COR-L47 (cell line): ENCODE data around the gene MSN.
"Not testable (repeated sequence)": the region's sequence is repeated elsewhere in the genome, so short reads cannot be mapped to it uniquely, and the experiment has no call there.

Source experiments
- DNase-seq: peaks from one replicate; lab custom pipeline; 2025; lab: John Stamatoyannopoulos, UW

MSN gene

DNA sequence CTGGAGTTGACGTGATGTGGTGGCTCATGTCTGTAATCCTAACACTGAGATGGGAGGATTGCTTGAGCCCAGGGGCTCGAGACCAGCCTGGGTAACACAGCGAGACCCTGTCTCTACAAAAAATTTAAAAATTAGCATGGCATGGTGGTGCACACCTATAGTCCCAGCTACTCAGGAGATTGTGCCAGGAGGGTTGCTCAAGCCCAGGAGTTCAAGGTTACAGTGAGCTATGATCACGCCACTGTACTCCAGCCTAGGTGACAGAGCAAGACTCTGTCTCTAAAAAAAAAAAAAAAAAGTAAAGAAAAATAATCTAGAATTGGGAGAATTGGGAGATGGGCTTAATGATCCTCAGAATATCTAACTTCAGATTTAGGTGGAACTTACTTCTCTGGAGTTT is 51.1 kb downstream of the MSN start:
- no peak for DNase-seq

DNA sequence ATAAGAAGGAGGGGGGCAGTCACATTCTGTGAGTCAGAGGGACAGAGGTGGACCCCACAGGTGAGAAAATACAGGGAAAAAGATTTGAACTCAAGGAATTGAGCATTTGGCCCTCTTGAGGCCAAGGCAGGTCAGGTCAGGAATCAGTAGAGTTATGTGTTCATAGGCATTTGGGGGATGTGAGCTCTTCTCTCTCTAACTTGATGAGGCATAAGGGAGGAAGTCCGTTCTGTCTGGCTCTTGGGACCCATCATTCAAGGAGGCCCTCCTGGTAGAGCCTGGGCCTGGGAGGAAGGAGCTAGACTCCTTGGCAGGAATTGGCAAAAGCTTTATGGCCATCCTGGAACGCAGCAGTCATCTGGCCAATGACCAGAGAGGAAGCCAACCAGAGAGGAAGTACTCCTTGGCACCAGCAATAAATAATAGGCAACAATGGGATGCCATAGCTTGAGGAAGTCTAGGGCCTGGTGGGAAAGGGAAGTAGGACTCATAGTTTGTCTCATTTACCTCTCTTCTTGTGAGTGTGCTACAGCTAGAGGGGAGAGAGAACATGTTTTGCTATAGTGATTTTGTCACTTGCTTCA is 53.0 kb downstream of the MSN start:
- no peak for DNase-seq

DNA sequence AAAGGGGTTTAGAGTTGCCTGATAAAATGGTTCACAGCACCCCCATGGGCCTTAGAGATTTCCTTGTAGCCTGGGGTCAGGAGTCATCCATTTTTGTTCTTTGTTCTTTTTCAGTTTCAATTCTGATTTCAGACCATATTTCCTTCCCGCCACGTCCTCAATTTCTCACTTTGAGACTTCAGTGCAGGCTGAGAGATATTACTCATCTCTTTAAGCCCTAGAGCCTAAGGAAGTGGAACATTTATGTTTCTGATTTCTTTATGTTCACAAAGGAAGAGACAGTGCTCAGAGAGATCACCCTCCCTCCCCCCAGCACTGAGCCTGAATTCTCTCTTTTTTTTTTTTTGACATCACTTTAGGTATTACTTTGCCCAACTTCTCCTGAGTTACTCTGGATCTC is 56.3 kb downstream of the MSN start:
- no peak for DNase-seq

DNA sequence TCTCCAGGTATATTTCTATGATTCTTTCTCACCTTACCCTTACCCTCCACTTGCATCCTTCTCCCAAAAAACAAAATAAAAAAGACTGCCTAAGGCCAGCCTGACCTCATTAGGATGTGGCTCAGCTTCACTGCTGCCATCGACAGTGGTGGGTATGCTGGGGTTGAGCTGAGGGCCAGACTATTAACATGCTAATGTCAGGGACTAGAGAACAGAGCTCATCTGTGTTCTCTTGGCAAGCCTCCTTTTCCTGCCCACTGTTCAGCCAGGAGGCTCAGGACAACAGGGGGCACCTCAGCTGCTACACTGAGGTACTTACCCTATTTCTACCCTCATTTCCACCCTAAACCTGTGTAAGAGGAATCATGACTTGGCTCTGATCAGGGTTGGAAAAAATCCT is 59.3 kb downstream of the MSN start:
- DNase-seq: no peak

DNA sequence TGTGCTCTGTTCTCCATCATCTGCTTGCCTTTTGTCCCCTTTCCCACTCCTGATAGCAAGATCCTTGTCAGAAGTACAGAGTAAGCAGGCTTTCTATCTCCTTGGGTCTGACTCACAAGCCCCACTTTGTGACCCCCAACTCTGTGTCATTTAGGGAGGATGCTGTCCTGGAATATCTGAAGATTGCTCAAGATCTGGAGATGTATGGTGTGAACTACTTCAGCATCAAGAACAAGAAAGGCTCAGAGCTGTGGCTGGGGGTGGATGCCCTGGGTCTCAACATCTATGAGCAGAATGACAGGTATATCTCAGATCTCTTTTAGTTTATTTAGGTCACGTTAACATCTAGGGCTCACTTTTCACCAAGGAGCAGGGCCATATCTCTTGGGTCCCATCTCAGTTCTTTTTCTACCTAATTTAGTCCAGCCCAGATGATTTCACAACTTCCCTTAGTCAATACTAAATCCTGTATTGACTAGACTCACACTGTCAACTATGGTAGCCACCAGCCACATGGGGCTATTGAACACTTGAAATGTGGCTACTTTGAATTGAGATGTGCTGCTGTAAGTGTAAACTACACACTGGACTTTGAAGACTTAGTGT is 64.3 kb downstream of the MSN start:
- no peak for DNase-seq

DNA sequence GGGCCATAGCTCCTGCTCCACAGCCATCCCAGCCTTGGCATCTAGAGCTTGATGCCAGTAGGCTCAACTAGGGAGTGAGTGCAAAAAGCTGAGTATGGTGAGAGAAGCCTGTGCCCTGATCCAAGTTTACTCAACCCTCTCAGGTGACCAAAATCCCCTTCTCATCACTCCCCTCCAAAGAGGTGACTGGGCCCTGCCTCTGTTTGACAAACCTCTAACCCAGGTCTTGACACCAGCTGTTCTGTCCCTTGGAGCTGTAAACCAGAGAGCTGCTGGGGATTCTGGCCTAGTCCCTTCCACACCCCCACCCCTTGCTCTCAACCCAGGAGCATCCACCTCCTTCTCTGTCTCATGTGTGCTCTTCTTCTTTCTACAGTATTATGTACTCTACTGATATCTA is 73.5 kb downstream of the MSN start:
- no peak for DNase-seq

DNA sequence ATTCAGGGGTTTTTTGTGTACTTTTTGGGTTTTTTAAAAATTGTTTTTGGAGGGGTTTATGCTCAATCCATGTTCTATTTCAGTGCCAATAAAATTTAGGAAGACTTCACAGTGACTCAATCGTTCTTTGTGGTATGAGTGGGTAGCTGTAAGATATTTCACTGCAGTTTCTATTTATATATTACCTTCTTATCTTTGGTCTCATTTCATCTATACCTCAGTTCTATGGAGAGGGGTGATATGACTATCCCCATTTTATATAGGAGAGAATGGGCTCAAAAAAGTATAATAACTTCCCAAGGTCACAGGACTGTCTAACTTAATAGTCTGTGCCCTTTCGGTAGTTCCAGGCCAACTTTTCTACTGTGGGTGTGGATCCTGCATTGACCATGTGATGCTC is 74.4 kb downstream of the MSN start:
- DNase-seq: no peak

DNA sequence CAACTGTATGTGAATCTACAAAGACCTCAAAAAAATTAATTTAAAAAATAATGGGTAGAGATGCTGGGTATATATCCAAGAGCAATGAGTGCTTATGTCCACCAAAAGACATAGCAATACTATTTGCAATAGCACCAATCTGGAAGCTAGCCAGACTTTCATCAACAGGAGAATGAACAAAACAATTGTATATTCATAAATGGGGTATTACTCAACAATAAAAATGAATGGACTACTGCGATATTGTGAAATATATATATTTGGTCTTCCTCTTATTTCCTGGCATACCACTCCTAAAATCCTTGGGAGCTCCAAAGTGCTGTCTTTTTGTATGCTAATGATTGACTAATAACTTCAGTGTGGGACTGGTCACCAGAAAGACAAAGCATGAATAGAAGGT is 77.5 kb downstream of the MSN start:
- DNase-seq: no peak

DNA sequence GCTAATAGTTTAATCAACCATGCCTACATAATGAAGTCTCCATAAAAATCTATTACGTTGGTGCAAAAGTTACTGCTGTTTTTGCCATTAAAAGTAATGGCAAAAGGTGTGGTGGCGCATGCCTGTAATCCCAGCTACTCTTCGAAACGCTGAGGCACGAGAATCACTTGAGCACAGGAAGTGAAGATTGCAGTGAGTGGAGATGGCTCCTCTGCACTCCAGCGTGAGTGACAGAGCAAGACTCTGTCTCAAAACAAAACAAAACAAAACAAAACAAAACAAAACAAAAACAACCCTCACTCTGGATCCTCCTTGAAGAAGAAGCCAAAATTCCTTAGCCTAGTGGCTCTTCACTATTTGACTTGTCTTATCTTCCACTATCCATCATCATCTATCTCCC is 78.0 kb downstream of the MSN start:
- DNase-seq: no peak

DNA sequence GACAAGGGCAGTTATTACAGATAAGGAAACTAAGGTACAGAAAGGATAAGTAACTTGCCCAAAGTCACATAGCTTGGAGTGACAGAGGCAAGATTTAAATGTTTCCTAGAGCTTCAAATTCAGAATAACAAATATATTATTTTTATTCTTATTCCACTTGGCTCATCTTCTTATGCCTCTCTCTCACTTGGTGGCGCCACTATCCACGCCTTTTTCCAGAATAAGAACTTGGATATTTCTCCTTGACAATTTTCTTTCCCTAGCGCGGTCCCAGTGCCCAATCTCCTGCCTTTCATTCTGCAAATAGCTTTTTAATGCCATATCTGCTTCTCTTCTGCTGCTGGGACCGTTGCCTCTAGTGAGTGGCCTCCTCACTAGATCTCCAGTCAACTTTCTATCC is 78.5 kb downstream of the MSN start:
- DNase-seq: no peak

DNA sequence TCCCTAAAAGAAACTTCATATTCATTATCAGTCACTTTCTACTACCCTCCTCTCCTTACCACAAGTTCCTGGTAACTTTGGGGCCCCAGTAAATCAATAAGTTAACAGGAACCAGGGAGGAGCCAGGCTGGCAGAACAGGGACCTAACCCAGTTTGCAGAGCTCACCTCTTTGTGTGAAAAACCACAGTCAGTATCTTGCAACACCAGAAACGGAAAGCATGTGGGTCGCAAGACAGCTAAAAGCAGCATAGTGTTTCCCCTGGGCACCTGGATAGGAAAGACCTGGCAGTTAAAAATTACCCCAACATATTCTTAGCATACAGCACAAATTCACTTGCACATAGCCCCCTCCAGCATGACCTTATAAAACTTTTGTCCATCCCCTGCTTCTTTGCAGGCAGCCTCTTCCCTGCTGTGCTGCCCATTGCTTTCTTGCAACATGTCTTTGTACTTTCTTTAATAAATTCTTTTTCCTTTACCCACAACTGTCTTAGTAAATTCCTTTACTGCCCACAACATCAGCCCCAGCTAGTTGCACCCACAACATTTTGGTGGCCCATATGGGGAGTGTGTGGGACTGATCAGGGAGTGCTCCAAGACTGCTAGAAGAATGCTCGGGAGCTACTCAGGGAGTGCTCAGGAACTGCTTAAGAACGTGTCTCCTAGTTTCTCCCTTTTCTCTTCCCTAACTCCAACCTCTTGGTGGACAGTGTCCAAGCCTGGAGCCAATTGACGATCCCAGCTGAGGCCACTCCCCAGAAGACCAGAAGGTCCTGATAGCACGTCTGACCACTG is 83.4 kb downstream of the MSN start:
- DNase-seq: no peak

DNA sequence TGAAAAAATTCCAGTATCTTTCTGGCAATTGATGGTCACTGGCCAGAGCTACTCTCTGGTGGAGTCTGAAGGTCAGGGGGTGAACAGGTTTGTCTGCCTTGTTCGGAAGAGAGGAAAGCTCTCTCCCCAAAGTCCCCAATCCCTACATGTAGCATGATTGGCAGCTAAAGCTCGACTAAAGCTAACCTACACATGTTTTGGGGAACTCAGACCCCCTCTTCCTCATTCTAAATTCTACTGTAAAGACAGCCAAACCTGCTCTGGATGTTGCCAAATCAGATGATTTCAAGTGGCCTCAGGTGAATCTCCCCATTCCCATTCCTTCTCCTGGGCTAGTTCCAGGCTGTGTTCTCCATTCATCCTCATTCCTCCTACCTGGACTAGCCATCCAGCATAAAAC is 84.1 kb downstream of the MSN start:
- no peak for DNase-seq

DNA sequence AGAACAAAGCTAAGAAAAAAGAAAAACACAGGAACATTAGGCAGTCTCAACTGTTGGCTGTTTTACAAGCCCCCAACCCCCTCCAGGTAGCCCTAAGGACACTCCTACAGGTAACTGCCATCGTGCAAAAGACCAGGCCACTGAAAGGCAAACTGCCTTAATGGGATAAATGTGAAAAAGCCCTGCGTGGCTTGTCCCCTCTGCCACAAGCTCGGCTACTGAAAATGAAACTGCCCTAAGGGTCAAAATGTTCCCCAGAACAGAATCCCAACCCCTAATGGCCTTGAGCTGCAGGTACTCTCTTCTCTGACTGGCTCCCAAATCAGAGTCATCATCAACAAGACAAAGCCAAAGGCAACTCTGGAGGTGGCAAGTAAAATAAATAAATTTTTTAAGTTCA is 84.8 kb downstream of the MSN start:
- no peak for DNase-seq

DNA sequence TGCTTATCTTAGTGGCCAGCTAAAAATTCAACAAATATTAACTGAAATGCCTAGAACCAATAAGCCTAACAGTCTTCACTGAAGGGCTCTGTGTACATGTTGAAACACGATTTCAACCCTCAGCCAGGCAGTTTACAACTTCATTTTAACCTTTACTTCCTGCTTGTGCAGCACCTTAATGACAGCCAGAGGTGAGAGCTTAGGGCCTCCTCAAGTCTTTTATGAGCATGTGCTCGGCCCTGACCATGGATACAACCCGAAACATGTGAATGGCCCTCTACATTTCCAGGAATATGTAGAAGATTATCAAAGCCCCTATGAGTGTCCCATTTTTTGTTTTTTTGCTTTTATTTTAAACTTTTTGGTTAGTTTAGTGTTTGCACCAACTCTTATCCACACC is 88.3 kb downstream of the MSN start:
- no peak for DNase-seq

DNA sequence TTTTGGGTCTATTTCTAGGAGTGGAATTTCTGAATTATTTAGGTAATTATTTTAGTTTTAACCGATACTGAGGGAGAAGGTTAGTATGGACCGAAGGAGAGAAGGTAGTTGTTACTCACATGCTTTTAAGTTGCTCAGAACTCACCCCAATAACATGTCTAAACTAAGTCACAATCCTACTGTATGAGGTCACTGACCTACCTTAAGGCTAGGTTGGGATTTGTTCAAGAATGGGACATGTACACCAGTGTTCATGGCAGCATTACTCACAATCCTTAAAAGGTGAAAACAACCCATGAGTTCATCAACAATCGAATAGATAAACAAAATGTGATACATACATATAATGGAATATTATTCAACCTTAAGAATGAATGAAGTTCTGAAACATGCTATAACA is 90.5 kb downstream of the MSN start:
- DNase-seq: no peak

DNA sequence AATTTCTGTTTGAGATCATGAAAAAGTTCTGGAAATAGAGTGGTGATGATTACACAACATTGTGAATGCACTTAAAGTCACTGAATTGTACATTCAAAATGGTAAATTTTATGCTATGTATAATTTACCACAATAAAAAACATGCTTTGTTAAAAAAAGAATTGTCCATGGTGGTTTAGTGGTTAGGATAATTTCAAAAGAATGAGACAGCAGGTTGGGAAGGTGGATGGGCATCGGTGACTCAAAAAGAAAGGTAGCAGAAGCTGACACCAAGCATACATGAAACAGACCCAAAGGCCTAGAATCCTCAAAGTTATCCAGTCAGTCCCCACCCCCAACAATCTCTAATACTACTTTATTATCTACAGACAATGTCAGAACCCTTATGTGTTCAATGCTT is 91.1 kb downstream of the MSN start:
- DNase-seq: no peak

DNA sequence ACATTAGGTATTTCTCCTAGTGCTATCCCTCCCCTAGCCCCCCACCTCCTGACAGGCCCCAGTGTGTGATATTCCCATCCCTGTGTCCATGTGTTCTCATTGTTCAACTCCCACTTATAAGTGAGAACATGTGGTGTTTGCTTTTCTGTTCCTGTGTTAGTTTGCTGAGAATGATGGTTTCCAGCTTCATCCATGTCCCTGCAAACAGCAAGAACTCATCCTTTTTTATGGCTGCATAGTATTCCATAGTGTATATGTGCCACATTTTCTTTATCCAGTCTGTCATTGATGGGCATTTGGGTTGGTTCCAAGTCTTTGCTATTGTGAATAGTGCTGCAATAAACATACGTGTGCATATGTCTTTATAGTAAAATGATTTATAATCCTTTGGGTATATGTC is 92.1 kb downstream of the MSN start:
- not testable (repeated sequence) for DNase-seq

DNA sequence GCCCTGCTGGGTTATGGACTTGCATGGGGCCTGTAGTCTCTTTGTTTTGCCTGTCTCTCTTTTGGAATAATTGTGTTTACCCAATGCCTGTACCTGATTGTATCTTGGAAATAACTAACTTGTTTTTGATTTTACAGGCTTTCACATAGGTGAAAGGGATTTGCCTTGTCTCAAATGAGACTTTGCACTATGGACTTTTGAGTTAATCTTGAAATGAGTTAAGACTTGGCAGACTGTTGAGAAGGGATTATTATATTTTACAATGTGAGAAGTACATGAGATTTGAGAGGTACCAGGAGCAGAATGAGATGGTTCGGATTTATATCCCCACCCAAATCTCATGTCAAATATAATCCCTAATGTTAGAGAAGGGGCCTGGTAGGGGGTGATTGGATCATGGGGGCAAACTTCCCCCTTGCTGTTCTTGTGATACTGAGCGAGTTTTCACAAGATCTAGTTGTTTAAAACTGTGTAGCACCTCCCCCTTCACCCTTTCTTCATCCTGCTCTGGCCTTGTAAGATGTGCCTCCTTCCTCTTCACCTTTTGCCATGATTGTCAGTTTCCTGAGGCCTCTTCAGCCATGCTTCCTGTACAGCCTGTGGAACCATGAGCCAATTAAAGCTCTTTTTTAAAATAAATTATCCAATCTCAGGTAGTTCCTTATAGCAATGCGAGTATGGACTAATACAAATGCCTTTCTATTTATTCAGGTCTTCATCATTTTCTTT is 102.3 kb downstream of the MSN start:
- no peak for DNase-seq

DNA sequence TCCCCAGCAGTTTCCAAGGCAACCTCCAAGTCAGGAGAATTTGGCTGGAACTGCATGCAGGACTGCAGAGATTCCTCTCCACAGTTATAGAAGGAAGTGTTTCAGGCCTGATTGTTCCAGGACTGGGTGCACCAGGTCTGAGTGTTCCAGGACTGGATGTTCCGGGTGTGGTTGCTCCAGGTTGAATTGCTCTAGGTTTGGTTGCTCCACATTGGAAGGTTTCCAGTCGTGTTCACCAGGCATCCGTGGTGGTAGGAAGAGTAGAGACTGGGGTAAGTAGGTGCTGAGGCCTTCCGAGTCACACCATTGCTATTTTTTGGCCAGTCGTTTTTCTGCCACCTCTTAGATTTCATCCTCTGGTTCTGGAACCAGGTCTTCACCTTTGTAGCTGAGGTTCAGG is 105.4 kb downstream of the MSN start:
- DNase-seq: no peak

DNA sequence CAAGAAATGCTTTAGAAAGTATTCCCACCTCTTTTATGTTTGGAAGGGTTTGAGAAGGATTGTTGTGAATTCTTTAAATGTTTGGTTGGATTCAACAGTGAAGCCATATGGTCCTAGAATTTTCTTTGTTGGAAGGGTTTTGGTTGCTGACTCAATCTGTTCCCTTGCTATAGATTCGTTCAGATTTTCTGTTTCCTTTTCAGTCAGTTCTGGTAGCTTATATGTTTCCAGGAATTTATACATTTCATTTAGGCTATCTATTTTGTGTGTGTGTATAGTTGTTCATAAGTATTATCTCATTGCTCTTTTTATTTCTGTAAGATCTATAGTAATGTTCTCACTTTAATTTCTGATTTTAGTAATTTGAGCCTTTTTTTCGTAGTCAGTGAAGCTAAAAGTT is 114.4 kb downstream of the MSN start:
- no peak for DNase-seq

DNA sequence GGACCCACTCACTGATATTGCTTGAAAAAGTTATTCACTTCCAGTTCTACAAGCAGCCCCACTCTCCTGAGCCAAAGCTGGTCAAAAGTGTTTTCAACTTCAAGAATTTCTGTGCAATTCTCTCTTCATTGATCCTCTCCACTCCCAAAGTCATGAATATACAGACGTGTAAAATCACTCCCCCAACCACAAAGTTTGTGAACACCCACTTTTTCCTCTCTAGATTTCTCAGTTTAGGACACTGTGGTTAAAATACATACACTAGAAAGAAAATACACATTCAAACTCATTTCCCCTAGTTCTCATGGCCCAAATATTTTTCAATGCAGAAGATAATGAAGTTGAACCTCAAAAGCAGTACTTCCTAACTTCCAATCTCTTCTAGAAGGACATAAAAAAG is 116.3 kb downstream of the MSN start:
- DNase-seq: no peak
